ENCODE data around the gene AIFM1. TPM values are rescaled to one million over a fixed set of nuclear protein-coding genes. Genes with fewer than 3 reads are reported as not detected.

AIFM1 gene
- 22.9 and 23.6 TPM in 2 replicates for total RNA-seq

GRCh38 chrX:130165703-130166502 is at the start of gene AIFM1:
AIFM1 (minus strand) TSS chrX:130165841; CDS start chrX:130165656, 185 bp downstream.

DNA sequence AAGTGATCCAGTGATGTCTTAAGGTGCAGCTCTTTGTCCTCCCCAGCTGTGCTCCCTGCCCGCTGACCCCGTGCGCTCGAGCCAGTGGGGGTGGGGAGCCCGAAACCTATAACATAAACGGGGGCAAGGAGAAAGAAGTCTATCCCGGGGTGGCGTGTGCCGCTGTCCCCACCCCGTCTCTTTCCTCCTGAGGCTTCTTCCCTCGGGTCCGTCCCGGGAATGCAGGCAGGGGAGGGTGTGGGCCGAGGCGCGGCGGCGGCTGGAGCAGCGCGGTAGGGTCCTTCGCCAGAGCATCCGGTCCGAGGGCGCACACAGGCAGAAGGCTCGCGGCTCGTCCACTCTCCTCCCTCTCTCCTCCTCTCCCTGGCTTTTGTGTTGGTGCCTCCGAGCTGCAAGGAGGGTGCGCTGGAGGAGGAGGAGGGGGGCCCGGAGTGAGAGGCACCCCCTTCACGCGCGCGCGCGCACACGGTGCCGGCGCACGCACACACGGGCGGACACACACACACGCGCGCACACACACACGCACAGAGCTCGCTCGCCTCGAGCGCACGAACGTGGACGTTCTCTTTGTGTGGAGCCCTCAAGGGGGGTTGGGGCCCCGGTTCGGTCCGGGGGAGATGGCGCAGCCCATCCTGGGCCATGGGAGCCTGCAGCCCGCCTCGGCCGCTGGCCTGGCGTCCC is 5.9 kb upstream of the AIFM1 start, which contains the start of gene RAB33A:
RAB33A (plus strand) TSS at position 517 of the 681 bp plus-strand sequence; CDS start at position 618, 101 bp downstream.

GRCh38 chrX:130110379-130111219 is 55.0 kb downstream of the AIFM1 start, which contains the start of gene ELF4:
ELF4 (minus strand) TSS chrX:130110497; CDS start chrX:130081330, 29,167 bp downstream.

Other genes starting within 250 kb of the AIFM1 start
- 1.1 and 1.7 TPM in 2 replicates for gene BCORL1, start 183.2 kb downstream of the AIFM1 start, total RNA-seq
- gene ELF4, start 55.3 kb downstream of the AIFM1 start, total RNA-seq, result 8.0 and 9.1 TPM in 2 replicates
- 2.4 and 6.0 TPM in 2 replicates for gene RAB33A, start 6.1 kb upstream of the AIFM1 start, total RNA-seq
- gene ZNF280C, start 103.1 kb upstream of the AIFM1 start, total RNA-seq, result 2.1 and 2.6 TPM in 2 replicates
- 9.1 and 13.7 TPM in 2 replicates for gene SLC25A14, start 174.1 kb upstream of the AIFM1 start, total RNA-seq
- not detected in 2 replicates for gene GPR119, start 219.8 kb upstream of the AIFM1 start, total RNA-seq
- 30.2 and 37.5 TPM in 2 replicates for gene RBMX2, start 236.1 kb upstream of the AIFM1 start, total RNA-seq

Data from smooth muscle cell of bladder (primary cell).